CD4-positive, alpha-beta T cell (primary cell): ENCODE data around the gene HPD. TPM values are rescaled to one million over a fixed set of nuclear protein-coding genes. Genes with fewer than 3 reads are reported as not detected.

Experiments
- ATAC-seq: fragments of 200-7000 bp; cut with Tn5 transposase; one replicate; pipeline ENCODE4 v1.10.0; 2022; ENCODE audit warnings: mild to moderate bottlenecking; ENCODE audit not compliant: poor library complexity
- CTCF ChIA-PET: fragments of 350-600 bp; sonication (Branson Sonifier 250); formaldehyde crosslinking; loops from one replicate; lab custom pipeline; 2021; ENCODE audit warnings: antibody characterized with exemption, inconsistent platforms; lab: Charles Lee
- POLR2A ChIA-PET: fragments of 350-600 bp; sonication (Branson Sonifier 250); formaldehyde crosslinking; loops from one replicate; lab custom pipeline; 2021; ENCODE audit warnings: antibody characterized with exemption, inconsistent platforms; lab: Charles Lee
- DNase-seq, 14 experiments: peaks; one replicate each; pipeline ENCODE4 v3.0.0-alpha.2; 2013 to 2020; ENCODE audit warnings: mixed read lengths in 2 of 14
- H3K27ac ChIP-seq, 2 donors: one replicate each; pipeline versions ENCODE4 v1.5.1 to v1.7.0; 2013; ENCODE audit warnings: low read length in 2 of 2, low read depth in 1 of 2, mild to moderate bottlenecking in 1 of 2
- H3K27me3 ChIP-seq, 2 experiments: 1 replicate in 1 of 2; 2 replicates in 1 of 2; pipeline versions ENCODE4 v1.6.1 to v1.7.0; 2013; ENCODE audit warnings: low read length in 2 of 2, control low read depth in 1 of 2, mild to moderate bottlenecking in 1 of 2, moderate library complexity in 1 of 2; ENCODE audit not compliant: insufficient read depth in 2 of 2, control insufficient read depth in 1 of 2
- H3K36me3 ChIP-seq: one replicate; pipeline ENCODE4 v1.6.1; 2013; ENCODE audit warnings: low read length, control low read depth; ENCODE audit not compliant: insufficient read depth
- H3K4me1 ChIP-seq: one replicate; pipeline ENCODE4 v1.6.1; 2013; ENCODE audit warnings: low read length, control low read depth; ENCODE audit not compliant: insufficient read depth
- H3K4me3 ChIP-seq: one replicate; pipeline ENCODE4 v1.5.1; 2013; ENCODE audit warnings: mild to moderate bottlenecking, low read length, moderate library complexity
- H3K9me3 ChIP-seq, 2 experiments: 1 replicate in 1 of 2; 2 replicates in 1 of 2; pipeline versions ENCODE4 v1.6.1 to v1.7.0; 2013; ENCODE audit warnings: low read length in 2 of 2, mild to moderate bottlenecking in 2 of 2, control low read depth in 1 of 2, moderate library complexity in 1 of 2; ENCODE audit not compliant: control insufficient read depth in 1 of 2, insufficient read depth in 1 of 2
- H3K27ac Mint-ChIP-seq: one replicate; pipeline ENCODE4 v1.8.0; 2020; ENCODE audit warnings: mixed read lengths
- H3K27me3 Mint-ChIP-seq: one replicate; pipeline ENCODE4 v1.8.0; 2021; ENCODE audit warnings: mixed read lengths
- H3K36me3 Mint-ChIP-seq: one replicate; pipeline ENCODE4 v1.8.0; 2021; ENCODE audit warnings: low read depth, mixed read lengths
- H3K4me1 Mint-ChIP-seq: one replicate; pipeline ENCODE4 v1.8.0; 2021; ENCODE audit warnings: low read depth, mixed read lengths
- H3K4me3 Mint-ChIP-seq: one replicate; pipeline ENCODE4 v1.8.0; 2020; ENCODE audit warnings: mild to moderate bottlenecking, mixed read lengths
- H3K9me3 Mint-ChIP-seq: one replicate; pipeline ENCODE4 v1.8.0; 2020; ENCODE audit warnings: mixed read lengths
- intact Hi-C, 2 experiments: fragments of 100-400 bp; cut with DNase I in 1 of 2; cut with micrococcal nuclease in 1 of 2; formaldehyde crosslinking; loops; one replicate each; pipeline versions ENCODE4 v1.15.1 to v1.9.0; 2023 to 2025; cut with DNase I, micrococcal nuclease
- polyA plus RNA-seq, 2 donors: library from polyadenylated mRNA; unstranded; fragments of 120-200 nt; gene quantifications; one replicate each; pipeline ENCODE4 v1.2.1, GENCODE V29; 2013
- total RNA-seq, 174 experiments: library from RNA in 2 of 174; stranded (reverse) in 2 of 174; gene quantifications; one replicate each; pipeline ENCODE4 v1.2.3 and lab custom pipeline; 2021 to 2026
- TF ChIP-seq, protein P1 (sequence below): fragments of 200-600 bp; IDR thresholded peaks from one replicate; pipeline ENCODE4 v1.8.0; 2022; ENCODE audit warnings: antibody characterized with exemption, mild to moderate bottlenecking

The HPD gene
- total RNA-seq = not detected
- 0.18 TPM for polyA plus RNA-seq (2013, experiment 1 of 2)
- polyA plus RNA-seq (2013, experiment 2 of 2) = 0.24 TPM
- 0 to 0.48 (median 0) reads per million in 172 experiments for total RNA-seq (lab: John Stamatoyannopoulos, UW)

DNA sequence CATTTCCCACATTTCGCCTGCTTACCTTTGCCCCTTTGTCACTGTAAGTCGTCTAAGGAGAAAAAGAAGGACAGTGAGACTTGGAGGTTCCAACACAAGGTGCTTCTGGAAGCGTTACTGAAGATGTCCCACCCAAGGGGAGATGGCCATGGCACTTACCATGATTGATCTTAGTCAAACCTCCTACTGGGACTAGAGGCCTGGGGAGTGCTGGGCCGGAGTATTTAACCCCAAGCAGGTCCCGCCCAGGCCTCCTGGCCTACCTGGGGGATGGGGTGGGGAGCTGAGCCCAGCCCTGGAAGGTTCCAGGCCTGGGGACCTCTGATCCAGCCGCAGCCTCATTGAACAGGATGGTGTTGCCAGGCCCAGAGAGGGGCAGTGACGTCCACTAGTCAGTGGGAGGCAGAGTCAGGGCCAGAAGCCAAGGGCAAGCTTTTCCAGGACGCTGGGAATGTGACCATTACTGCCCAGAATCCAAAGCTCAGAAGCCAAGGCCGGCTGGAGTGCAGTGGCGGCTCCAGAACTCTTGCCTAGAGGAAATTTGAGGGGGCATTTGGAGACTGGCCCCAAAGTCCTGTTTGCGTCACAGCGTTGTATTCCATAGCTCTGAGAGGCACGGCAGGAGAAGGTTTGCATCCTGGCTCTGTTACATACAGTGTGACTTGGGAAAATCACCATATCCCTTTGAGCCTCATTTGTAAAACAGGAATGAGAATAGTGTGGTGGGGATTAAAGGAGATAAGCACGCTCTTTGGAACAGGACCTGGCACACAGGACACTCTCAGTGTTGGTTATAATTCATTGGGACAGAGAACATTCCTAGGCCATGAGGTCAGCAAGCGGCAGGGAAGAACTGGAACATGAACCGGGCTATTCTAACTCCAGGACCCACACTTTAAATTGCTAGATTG is at the start of gene HPD:
Gene HPD (minus strand): TSS at position 198 of the 911 bp plus-strand sequence. CDS start 36 bp downstream, at position 162.
- intact Hi-C loops = no loop called here
- ChIA-PET POLR2A (no interaction called here), CTCF (no interaction called here)
- TF ChIP-seq, protein P1, sequence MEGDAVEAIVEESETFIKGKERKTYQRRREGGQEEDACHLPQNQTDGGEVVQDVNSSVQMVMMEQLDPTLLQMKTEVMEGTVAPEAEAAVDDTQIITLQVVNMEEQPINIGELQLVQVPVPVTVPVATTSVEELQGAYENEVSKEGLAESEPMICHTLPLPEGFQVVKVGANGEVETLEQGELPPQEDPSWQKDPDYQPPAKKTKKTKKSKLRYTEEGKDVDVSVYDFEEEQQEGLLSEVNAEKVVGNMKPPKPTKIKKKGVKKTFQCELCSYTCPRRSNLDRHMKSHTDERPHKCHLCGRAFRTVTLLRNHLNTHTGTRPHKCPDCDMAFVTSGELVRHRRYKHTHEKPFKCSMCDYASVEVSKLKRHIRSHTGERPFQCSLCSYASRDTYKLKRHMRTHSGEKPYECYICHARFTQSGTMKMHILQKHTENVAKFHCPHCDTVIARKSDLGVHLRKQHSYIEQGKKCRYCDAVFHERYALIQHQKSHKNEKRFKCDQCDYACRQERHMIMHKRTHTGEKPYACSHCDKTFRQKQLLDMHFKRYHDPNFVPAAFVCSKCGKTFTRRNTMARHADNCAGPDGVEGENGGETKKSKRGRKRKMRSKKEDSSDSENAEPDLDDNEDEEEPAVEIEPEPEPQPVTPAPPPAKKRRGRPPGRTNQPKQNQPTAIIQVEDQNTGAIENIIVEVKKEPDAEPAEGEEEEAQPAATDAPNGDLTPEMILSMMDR = no peak
- Histone ChIP-seq H3K4me3 (no peak within 1 kb of the TSS), H3K9me3 (no peaks in the 10 kb centered on the region), H3K27me3 (no peaks in the 10 kb centered on the region), H3K27ac (no peak within 1 kb of the TSS), H3K4me1 (no peaks in the 10 kb centered on the region), H3K36me3 (no peaks in the 10 kb centered on the region)
- H3K9me3 Mint-ChIP-seq = no peaks in the 10 kb centered on the region
- H3K4me1 Mint-ChIP-seq = no peaks in the 10 kb centered on the region
- no peak within 1 kb of the TSS for H3K4me3 Mint-ChIP-seq
- ATAC-seq (no peak), DNase-seq (no peak)
- H3K27me3 Mint-ChIP-seq = no peaks in the 10 kb centered on the region
- H3K36me3 Mint-ChIP-seq = no peaks in the 10 kb centered on the region
- no peak within 1 kb of the TSS for H3K27ac Mint-ChIP-seq

DNA sequence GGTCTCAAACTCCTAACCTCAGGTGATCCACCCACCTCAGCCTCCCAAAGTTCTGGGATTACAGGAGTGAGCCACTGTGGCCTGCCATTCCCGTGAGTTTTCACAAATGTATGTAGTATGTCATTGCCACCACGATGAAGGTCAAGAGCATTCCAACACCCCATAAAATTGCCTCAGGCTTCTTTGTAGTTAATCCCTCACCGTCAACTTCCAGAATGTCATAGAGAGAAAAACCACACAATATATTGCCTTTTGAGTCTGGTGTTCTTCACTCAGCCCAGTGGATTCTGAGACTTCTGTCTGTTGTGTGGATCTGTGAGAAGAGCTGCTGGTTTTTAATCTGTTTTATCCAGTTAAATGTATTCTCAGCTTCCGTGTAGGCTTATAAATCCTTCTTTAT is 47.1 kb upstream of the HPD start:
- CTCF ChIA-PET = no interaction called here
- Histone ChIP-seq H3K27me3 (no peaks in the 10 kb centered on the region), H3K4me3 (no peak overlapping the region), H3K4me1 (peaks cover 5% of the 10 kb centered on the region), H3K36me3 (peaks cover 62% of the 10 kb centered on the region), H3K27ac (no peak overlapping the region), H3K9me3 (no peaks in the 10 kb centered on the region)
- DNase-seq (no peak), ATAC-seq (no peak)
- no peaks in the 10 kb centered on the region for H3K27me3 Mint-ChIP-seq
- POLR2A ChIA-PET = no interaction called here
- no peaks in the 10 kb centered on the region for H3K9me3 Mint-ChIP-seq
- TF ChIP-seq, protein P1 = no peak
- H3K4me3 Mint-ChIP-seq = no peak overlapping the region
- intact Hi-C loops = no loop called here
- H3K36me3 Mint-ChIP-seq = peaks cover 73% of the 10 kb centered on the region
- peaks cover 7% of the 10 kb centered on the region for H3K4me1 Mint-ChIP-seq
- H3K27ac Mint-ChIP-seq = no peak overlapping the region

DNA sequence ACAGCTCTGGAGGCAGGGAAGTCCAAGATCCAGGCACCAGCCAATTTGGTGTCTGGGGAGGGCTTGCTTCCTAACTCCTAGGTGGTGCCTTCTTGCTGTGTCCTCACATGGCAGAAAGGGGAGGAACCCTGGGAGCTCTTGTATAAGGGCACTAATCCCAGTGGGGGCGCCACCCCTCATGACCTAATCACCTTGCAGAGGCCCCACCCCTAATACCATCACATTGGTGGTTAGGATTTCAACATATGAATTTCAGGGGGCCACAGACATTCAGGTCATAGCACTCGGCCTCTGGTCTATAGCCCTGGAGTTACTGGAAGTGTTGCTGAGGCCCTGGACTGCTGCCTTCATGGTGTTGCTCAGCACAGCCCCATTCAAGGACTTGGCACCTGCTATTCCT is 44.5 kb upstream of the HPD start:
- peaks cover 64% of the 10 kb centered on the region for H3K36me3 ChIP-seq
- POLR2A ChIA-PET = no interaction called here
- no peaks in the 10 kb centered on the region for H3K27me3 Mint-ChIP-seq
- H3K27ac Mint-ChIP-seq = no peak overlapping the region
- no peak overlapping the region for H3K4me3 Mint-ChIP-seq
- H3K4me1 Mint-ChIP-seq = no peaks in the 10 kb centered on the region
- no peak overlapping the region for H3K27ac ChIP-seq
- DNase-seq = no peak
- H3K9me3 Mint-ChIP-seq = no peaks in the 10 kb centered on the region
- no peaks in the 10 kb centered on the region for H3K27me3 ChIP-seq
- H3K36me3 Mint-ChIP-seq = peaks cover 74% of the 10 kb centered on the region
- no peaks in the 10 kb centered on the region for H3K4me1 ChIP-seq
- no peaks in the 10 kb centered on the region for H3K9me3 ChIP-seq
- TF ChIP-seq, protein P1 = no peak
- no peak for ATAC-seq
- intact Hi-C loops = no loop called here
- no peak overlapping the region for H3K4me3 ChIP-seq
- CTCF ChIA-PET = no interaction called here
